Mesodermal cell (in vitro differentiated cells): Measurements from ENCODE around the gene CTSA.
A peak's percentile ranks its signal among the peaks of the same experiment; 100 is the strongest.

Experiments
- H3K27ac ChIP-seq: 2 replicates; pipeline ENCODE4 v1.7.0; 2013; ENCODE audit warnings: mild to moderate bottlenecking, low read depth, low read length, moderate library complexity; ENCODE audit not compliant: severe bottlenecking
- H3K36me3 ChIP-seq: 2 replicates; pipeline ENCODE4 v1.7.1; 2013; ENCODE audit warnings: mild to moderate bottlenecking, low read length, moderate library complexity; ENCODE audit not compliant: control insufficient read depth, insufficient read depth
- H3K4me1 ChIP-seq: one replicate; pipeline ENCODE4 v1.7.1; 2013; ENCODE audit warnings: mild to moderate bottlenecking, low read length; ENCODE audit not compliant: insufficient read depth, control insufficient read depth, poor library complexity, severe bottlenecking
- H3K4me3 ChIP-seq: 2 replicates; pipeline ENCODE4 v1.7.0; 2013; ENCODE audit warnings: low read length, control low read depth, mild to moderate bottlenecking; ENCODE audit not compliant: insufficient read depth, poor library complexity, severe bottlenecking; ENCODE audit errors: extremely low read depth
- H3K9me3 ChIP-seq: 2 replicates; pipeline ENCODE4 v1.7.1; 2013; ENCODE audit warnings: mild to moderate bottlenecking, low read length, moderate library complexity; ENCODE audit not compliant: control insufficient read depth
- WGBS, 2 experiments: methylation state at CpG; one replicate each; pipeline ENCODE4 v1.1.5; 2013; ENCODE audit warnings: missing lambda C conversion rate in 2 of 2; ENCODE audit not compliant: insufficient coverage in 2 of 2; 5-methylcytosine and 5-hydroxymethylcytosine counted together

CTSA gene

DNA sequence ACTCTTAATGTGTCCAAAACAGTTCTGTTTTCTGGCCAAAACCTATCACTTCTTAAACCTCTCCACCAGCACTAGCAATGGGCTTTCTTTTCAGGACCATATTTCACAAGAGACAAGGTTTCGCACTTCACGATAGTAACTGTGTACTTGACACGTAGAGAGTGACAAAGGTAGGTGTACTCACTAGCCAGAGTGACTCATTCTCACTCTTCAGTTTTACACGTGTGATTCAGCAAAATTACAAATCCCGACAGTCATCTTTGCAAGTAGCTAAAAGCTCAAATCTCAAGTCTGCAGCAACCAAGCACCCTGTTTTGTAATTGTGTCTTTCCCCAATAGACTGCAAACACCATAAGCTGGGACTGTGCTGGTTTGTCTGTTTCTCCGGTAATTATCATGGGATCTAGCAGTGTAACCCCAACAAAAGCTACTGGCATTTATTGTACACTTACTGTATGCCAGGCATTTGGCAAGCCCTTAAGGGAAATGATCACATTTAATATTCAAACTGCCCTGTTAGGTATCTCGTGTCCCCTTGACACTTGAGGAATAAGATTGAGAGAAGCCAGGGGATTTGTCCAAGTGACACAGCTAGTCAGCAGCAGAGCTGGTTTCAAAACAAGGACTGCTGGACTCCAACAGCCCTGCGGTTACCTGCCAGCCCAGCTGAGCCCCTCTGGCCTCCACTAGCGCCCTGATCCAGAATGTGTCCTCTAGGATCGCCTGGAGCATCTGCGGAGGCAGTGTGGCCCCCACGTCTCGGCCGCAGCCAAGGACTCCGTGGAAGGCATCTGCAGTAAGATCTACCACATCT, 53.2 kb downstream of the CTSA start:
- WGBS, 2 experiments, result 95 to 98% methylated on average over 14 to 15 of the region's 15 CpGs
- Histone ChIP-seq H3K4me1 (no peaks in the 10 kb centered on the region), H3K4me3 (no peak overlapping the region), H3K36me3 (peaks cover 97% of the 10 kb centered on the region), H3K27ac (no peak overlapping the region), H3K9me3 (no peaks in the 10 kb centered on the region)

DNA sequence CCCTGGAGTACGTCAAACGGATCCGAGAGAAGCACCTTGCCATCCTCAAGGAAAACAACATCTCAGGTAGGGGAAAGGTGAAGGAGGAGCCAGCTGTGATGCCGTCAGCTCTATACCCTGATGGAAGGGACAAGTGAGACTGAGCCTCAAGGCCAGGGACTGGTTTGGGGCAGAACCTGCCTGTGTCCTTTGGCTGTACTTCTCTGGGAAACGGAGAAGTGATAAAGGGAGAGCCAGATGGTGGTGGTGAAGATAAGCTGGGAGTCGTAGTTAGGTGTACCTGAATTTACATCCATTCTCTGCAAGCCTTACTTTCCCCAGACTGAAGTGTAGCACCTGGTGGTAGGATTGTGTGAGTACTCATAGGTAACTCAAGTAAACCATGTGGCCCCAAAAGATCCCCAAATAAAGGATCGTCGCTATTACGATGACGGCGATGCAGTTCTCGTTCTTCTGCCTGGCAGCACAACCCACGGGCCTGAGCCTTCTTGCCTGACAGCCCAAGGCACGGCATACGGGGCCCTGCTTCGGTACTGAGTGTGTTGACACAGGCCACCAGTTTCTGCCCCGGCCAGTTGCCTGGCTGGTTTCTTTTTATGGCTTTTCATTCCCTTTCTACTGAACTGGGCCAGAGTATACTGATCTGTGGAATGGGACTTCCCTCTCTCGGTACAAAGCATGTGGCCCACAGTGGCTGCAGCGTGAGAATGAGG, 54.0 kb downstream of the CTSA start:
- H3K4me3 ChIP-seq, result no peak overlapping the region
- no peaks in the 10 kb centered on the region for H3K9me3 ChIP-seq
- no peak overlapping the region for H3K27ac ChIP-seq
- peaks cover 97% of the 10 kb centered on the region for H3K36me3 ChIP-seq
- WGBS, 2 experiments, result 96 to 97% methylated on average over 14 to 18 of the region's 19 CpGs
- H3K4me1 ChIP-seq, result no peaks in the 10 kb centered on the region

DNA sequence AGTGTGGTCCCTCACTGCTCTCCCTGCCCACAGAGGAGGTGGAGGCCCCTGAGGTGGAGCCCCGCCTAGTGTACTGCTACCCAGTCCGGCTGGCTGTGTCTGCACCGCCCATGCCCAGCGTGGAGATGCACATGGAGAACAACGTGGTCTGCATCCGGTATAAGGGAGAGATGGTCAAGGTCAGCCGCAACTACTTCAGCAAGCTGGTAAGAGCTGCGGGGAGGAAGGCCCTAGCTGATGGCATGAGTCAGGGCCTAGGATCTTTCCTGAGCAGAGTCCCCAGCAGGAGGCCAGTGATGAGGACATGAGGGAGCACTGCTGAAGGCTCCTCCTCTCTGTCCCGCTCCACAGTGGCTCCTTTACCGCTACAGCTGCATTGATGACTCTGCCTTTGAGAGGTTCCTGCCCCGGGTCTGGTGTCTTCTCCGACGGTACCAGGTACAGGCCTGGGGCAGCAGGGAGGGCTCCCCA, 54.6 kb downstream of the CTSA start:
- 91 to 97% methylated on average over 11 to 13 of the region's 13 CpGs for WGBS, 2 experiments
- no peak overlapping the region for H3K27ac ChIP-seq
- H3K9me3 ChIP-seq, result no peaks in the 10 kb centered on the region
- H3K4me1 ChIP-seq, result no peaks in the 10 kb centered on the region
- H3K36me3 ChIP-seq, result peaks cover 97% of the 10 kb centered on the region
- H3K4me3 ChIP-seq, result no peak overlapping the region

DNA sequence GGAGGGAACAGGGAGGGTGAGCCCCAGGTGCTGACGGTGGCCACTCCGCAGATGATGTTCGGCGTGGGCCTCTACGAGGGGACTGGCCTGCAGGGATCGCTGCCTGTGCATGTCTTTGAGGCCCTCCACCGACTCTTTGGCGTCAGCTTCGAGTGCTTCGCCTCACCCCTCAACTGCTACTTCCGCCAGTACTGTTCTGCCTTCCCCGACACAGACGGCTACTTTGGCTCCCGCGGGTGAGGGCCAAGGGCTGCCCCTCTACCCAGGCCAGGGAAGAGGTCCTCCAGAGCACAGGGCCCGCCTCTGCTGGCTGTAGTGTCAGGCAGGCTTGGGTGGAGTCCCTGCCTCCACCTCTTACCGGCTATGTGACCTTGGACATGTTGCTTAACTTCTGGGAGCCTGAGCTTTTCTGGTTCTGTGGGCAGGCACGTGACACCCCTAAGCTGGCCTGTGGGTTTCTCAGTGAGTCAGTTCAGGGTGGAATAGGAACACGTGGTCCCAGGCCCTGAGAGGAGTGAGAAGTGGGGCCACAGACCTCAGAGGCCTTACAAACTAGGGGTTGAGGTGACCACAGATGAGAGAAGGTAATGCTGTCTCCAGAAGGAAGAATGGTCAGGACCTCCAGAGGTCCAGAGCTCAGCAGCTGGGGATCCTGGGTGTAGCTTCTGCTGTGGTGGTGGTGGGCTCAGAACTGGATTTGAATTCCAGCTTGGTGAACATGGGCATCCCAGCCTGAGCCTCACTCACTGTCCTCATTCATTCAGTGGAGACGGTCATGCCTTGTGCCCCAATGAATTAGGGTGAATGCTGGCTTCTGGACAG, 55.2 kb downstream of the CTSA start:
- H3K4me1 ChIP-seq, result no peaks in the 10 kb centered on the region
- no peaks in the 10 kb centered on the region for H3K9me3 ChIP-seq
- no peak overlapping the region for H3K27ac ChIP-seq
- peaks cover 95% of the 10 kb centered on the region for H3K36me3 ChIP-seq
- H3K4me3 ChIP-seq, result no peak overlapping the region
- WGBS, 2 experiments, result 96 to 97% methylated on average over 15 to 19 of the region's 20 CpGs

DNA sequence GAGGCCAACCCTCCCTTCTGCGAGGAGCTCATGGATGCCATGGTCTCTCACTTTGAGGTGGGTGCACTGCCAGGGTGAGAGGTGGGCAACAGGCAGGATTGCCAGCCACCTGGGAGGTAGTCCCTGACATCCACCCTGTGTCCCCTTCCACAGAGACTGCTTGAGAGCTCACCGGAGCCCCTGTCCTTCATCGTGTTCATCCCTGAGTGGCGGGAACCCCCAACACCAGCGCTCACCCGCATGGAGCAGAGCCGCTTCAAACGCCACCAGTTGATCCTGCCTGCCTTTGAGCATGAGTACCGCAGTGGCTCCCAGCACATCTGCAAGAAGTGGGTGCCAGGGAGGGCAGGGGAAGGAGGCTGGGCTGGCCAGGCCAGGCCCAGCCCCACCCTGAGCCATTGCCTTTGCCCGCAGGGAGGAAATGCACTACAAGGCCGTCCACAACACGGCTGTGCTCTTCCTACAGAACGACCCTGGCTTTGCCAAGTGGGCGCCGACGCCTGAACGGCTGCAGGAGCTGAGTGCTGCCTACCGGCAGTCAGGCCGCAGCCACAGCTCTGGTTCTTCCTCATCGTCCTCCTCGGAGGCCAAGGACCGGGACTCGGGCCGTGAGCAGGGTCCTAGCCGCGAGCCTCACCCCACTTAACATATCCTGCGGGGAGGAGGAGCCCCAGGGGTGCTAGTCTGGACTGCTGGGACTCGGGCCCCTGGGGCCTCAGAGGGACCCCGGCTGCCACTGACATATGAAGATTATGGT, 56.2 kb downstream of the CTSA start:
- 94 to 97% methylated on average over 25 to 27 of the region's 29 CpGs for WGBS, 2 experiments
- Histone ChIP-seq H3K4me1 (no peaks in the 10 kb centered on the region), H3K4me3 (no peak overlapping the region), H3K27ac (no peak overlapping the region), H3K9me3 (no peaks in the 10 kb centered on the region), H3K36me3 (peaks cover 97% of the 10 kb centered on the region)

DNA sequence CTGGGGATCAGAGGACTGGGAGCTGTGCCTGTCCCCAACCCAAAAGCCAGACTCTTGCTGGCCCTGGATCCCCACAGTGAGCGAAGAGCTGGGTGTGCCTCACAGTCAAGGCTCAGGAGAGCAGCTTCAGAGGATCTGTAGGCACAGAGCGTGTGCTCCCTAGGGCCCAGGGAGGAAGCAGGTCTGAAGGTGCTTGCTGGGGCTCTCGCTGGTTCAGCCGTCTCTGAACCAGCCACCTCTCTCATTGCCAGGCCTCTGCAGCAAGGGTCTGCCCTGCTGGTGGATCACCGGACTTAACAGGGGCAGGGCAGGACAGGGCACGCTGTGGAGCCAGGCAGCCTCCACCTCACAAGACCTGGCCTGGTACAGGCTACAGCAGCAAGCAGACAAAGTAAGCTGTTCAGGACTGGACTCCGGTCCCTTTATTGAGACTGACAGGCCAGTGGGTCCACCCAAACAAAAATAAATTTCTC, 57.2 kb downstream of the CTSA start:
- H3K36me3 ChIP-seq, result peaks cover 97% of the 10 kb centered on the region
- H3K9me3 ChIP-seq, result no peaks in the 10 kb centered on the region
- H3K4me1 ChIP-seq, result no peaks in the 10 kb centered on the region
- peak overlapping the region; percentile 36 for H3K27ac ChIP-seq
- no peak overlapping the region for H3K4me3 ChIP-seq
- 94 to 96% methylated on average over 7 of the region's 7 CpGs for WGBS, 2 experiments
